Neuron (in vitro differentiated cells): ENCODE measurements around the gene CNTD1.
A peak's percentile ranks its signal among the peaks of the same experiment; 100 is the strongest.
"Not testable (repeated sequence)": the region's sequence is repeated elsewhere in the genome, so short reads cannot be mapped to it uniquely, and the experiment has no call there.

ENCODE experiments used
- H2AFZ ChIP-seq: one replicate; pipeline ENCODE4 v1.6.1; 2013; ENCODE audit warnings: low read depth, mild to moderate bottlenecking, inconsistent platforms, low read length, moderate library complexity
- H3K27me3 ChIP-seq: one replicate; pipeline ENCODE4 v1.6.1; 2013; ENCODE audit warnings: low read length; ENCODE audit not compliant: insufficient read depth
- H3K36me3 ChIP-seq: one replicate; pipeline ENCODE4 v1.6.1; 2013; ENCODE audit warnings: low read length; ENCODE audit not compliant: insufficient read depth
- H3K4me1 ChIP-seq: one replicate; pipeline ENCODE4 v1.6.1; 2013; ENCODE audit warnings: low read length; ENCODE audit not compliant: insufficient read depth
- H3K4me3 ChIP-seq: 2 replicates; pipeline ENCODE4 v1.5.1; 2013; ENCODE audit warnings: mild to moderate bottlenecking, low read length, moderate library complexity
- H3K9me3 ChIP-seq: one replicate; pipeline ENCODE4 v1.6.1; 2013; ENCODE audit warnings: low read length

The CNTD1 gene

GRCh38 chr17:42798383-42799380 is at the start of gene CNTD1, which contains the start of gene COA3:
Gene CNTD1 (plus strand): TSS chr17:42798861. CDS start chr17:42799068, 207 bp downstream.
Gene COA3 (minus strand): TSS chr17:42798704. CDS start chr17:42798681, 23 bp downstream.
- peak within 1 kb of the TSS; percentile 65 for H3K4me3 ChIP-seq
- H3K36me3 ChIP-seq = peaks cover 7% of the 10 kb centered on the region

GRCh38 chr17:42748908-42749798 is 49.5 kb upstream of the CNTD1 start:
- no peaks in the 10 kb centered on the region for H3K9me3 ChIP-seq
- H3K4me1 ChIP-seq = peaks cover 6% of the 10 kb centered on the region
- H2AFZ ChIP-seq = no peak overlapping the region
- no peaks in the 10 kb centered on the region for H3K27me3 ChIP-seq
- no peak overlapping the region for H3K4me3 ChIP-seq
- no peaks in the 10 kb centered on the region for H3K36me3 ChIP-seq

More at GRCh38 chr17:42798383-42799380, at the start of gene CNTD1, which contains the start of gene COA3:
- Histone ChIP-seq H3K4me1 (peaks cover 18% of the 10 kb centered on the region), H2AFZ (peak within 1 kb of the TSS; percentile 61), H3K27me3 (no peaks in the 10 kb centered on the region), H3K9me3 (no peaks in the 10 kb centered on the region)

- Histone ChIP-seq H3K4me3 (no peak overlapping the region), H3K36me3 (no peaks in the 10 kb centered on the region), H3K4me1 (peaks cover 6% of the 10 kb centered on the region), H2AFZ (no peak overlapping the region), H3K27me3 (no peaks in the 10 kb centered on the region), H3K9me3 (no peaks in the 10 kb centered on the region)
Measured at GRCh38 chr17:42750739-42751344, 47.8 kb upstream of the CNTD1 start.

- H3K4me1 ChIP-seq = peaks cover 6% of the 10 kb centered on the region
Measured at GRCh38 chr17:42751628-42752027, 47.0 kb upstream of the CNTD1 start.

GRCh38 chr17:42754782-42755181 is 43.9 kb upstream of the CNTD1 start:
- no peak overlapping the region for H2AFZ ChIP-seq
- no peak overlapping the region for H3K4me3 ChIP-seq
- no peaks in the 10 kb centered on the region for H3K36me3 ChIP-seq
- no peaks in the 10 kb centered on the region for H3K4me1 ChIP-seq
- H3K27me3 ChIP-seq = peaks cover 5% of the 10 kb centered on the region
- no peaks in the 10 kb centered on the region for H3K9me3 ChIP-seq

More at GRCh38 chr17:42751628-42752027, 47.0 kb upstream of the CNTD1 start:
- Histone ChIP-seq H2AFZ (no peak overlapping the region), H3K9me3 (no peaks in the 10 kb centered on the region), H3K27me3 (no peaks in the 10 kb centered on the region), H3K4me3 (no peak overlapping the region), H3K36me3 (no peaks in the 10 kb centered on the region)

- H3K4me3 ChIP-seq = peak overlapping the region; percentile 33
- peak overlapping the region; percentile 75 for H2AFZ ChIP-seq
- no peaks in the 10 kb centered on the region for H3K9me3 ChIP-seq
- peaks cover 7% of the 10 kb centered on the region for H3K4me1 ChIP-seq
- no peaks in the 10 kb centered on the region for H3K36me3 ChIP-seq
- H3K27me3 ChIP-seq = peaks cover 18% of the 10 kb centered on the region
Measured at GRCh38 chr17:42759982-42760651, 38.5 kb upstream of the CNTD1 start.

GRCh38 chr17:42760652-42761581 is 37.7 kb upstream of the CNTD1 start, which contains the start of gene RAMP2:
Gene RAMP2 (plus strand): TSS chr17:42761227. CDS start chr17:42761262, 35 bp downstream.
- peak within 1 kb of the TSS; percentile 33 for H3K4me3 ChIP-seq
- H3K4me1 ChIP-seq = peaks cover 7% of the 10 kb centered on the region
- H3K36me3 ChIP-seq = no peaks in the 10 kb centered on the region
- peak within 1 kb of the TSS; percentile 75 for H2AFZ ChIP-seq
- H3K27me3 ChIP-seq = peaks cover 18% of the 10 kb centered on the region
- H3K9me3 ChIP-seq = no peaks in the 10 kb centered on the region

- peak overlapping the region; percentile 33 for H3K4me3 ChIP-seq
- H3K4me1 ChIP-seq = peaks cover 7% of the 10 kb centered on the region
- H2AFZ ChIP-seq = peak overlapping the region; percentile 75
- H3K9me3 ChIP-seq = no peaks in the 10 kb centered on the region
- peaks cover 18% of the 10 kb centered on the region for H3K27me3 ChIP-seq
- no peaks in the 10 kb centered on the region for H3K36me3 ChIP-seq
Measured at GRCh38 chr17:42761638-42762037, 37.0 kb upstream of the CNTD1 start.

- H3K9me3 ChIP-seq = no peaks in the 10 kb centered on the region
- H3K36me3 ChIP-seq = no peaks in the 10 kb centered on the region
- H2AFZ ChIP-seq = no peak overlapping the region
- peaks cover 5% of the 10 kb centered on the region for H3K27me3 ChIP-seq
- no peak overlapping the region for H3K4me3 ChIP-seq
- H3K4me1 ChIP-seq = peaks cover 7% of the 10 kb centered on the region
Measured at GRCh38 chr17:42766124-42766523, 32.5 kb upstream of the CNTD1 start.

GRCh38 chr17:42767512-42767911 is 31.1 kb upstream of the CNTD1 start:
- Histone ChIP-seq H3K27me3 (no peaks in the 10 kb centered on the region), H2AFZ (no peak overlapping the region), H3K9me3 (no peaks in the 10 kb centered on the region), H3K36me3 (no peaks in the 10 kb centered on the region), H3K4me3 (no peak overlapping the region), H3K4me1 (peaks cover 9% of the 10 kb centered on the region)

GRCh38 chr17:42768006-42768405 is 30.7 kb upstream of the CNTD1 start:
- H3K9me3 ChIP-seq, H3K4me3 ChIP-seq, H3K27me3 ChIP-seq, H3K36me3 ChIP-seq, H3K4me1 ChIP-seq, H2AFZ ChIP-seq: not testable (repeated sequence)
